Hepatic stellate cell (primary cell): ENCODE data around the gene FN1.
"Not testable (repeated sequence)": the region's sequence is repeated elsewhere in the genome, so short reads cannot be mapped to it uniquely, and the experiment has no call there.

ENCODE experiments used
- DNase-seq: peaks from one replicate; pipeline ENCODE4 v3.0.0; 2011; ENCODE audit warnings: low spot score

FN1 gene

DNA sequence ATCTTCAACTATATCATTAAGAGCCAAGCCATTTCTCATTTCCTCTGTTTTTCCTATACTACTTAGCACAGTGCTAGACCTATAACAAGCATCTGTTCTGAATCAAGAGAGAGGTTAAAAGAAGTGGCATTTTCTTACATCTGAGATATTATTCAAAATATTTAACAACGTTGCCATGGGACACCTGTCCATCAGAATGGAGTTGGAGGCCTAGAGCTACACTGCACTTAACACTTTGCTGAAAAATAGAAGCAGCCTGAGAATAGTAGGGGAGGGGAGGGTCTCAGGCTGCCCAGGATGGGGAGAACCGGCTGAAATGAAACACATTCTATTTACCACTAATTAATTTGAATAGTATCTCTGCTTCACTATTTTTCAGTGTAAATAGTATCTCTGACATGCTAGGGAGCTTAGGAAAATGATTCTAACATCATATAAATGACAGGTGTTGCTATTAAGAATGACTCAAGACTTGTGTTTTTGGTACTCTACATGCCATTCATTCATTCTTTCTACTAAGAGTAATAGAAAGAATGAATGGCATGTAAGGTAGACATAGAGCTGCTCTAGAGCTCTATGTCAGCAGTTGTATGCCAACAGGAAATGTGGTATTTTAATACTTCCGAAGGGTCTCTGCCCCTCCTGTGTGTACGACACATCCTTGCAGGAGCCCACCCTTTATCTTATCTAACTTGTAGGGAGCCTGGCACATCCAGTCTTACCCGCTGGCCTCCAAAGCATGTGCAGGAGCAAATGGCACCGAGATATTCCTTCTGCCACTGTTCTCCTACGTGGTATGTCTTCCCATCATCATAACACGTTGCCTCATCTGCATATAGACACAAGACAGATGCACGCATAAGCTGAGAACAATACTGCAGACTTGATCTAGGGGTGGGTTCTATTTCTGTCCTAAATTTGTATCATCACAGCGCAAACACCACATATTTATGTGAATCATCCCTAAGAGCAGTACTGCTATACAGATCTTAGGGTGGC, 71.4 kb downstream of the FN1 start:
- no peak for DNase-seq

- DNase-seq = no peak
These were observed 72.3 kb downstream of the FN1 start for GRCh38 chr2:215363461-215364156.

DNA sequence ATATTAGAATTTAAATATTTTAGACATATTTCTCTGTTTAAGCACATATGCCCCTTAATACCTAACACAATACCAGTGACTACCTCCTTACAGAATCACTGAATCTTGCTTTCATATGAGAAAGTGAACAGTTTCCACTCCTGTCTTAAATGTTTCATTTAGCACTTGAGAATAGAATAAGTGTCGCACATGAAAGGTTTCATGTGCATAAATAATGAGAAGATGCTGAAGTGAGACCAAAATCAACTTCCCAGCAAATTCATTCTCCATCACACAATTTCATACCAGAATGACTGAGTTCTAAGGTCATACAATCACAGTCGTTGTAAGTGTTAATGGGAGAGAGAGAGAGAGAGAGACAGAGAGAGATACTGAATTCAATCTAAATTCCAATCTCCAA, 72.8 kb downstream of the FN1 start:
- DNase-seq = no peak

- no peak for DNase-seq
These were observed 73.3 kb downstream of the FN1 start for GRCh38 chr2:215362562-215362904.

DNA sequence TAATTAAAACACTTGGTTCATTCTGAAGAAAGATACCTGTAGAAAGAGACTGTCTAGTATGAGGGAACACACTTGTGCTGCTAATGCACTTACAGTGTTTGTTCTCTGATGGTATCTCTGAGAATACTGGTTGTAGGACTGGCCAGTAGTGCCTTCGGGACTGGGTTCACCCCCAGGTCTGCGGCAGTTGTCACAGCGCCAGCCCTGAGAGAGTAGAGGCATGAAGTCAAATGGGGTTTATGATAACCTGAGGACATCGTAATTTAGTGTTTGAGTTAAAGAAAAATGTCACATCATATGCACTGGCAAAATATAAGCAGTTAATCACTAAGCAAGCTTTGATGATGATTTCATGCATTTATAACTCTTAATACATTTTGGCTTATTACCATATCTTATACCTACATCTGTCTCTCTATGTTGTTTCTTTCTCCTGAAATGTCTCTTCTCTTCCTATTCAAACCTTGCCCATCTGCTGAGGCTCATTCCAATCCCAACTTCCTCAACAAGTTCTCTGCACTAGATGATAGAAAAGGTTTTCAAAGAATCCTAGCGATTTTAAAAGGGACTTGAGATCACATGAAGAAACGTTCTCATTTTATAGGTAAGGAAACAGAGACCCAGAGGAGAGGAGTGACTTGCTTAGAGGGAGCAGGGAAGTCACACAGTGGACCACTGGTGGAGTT, 73.8 kb downstream of the FN1 start:
- DNase-seq = no peak

GRCh38 chr2:215361211-215361875, 74.5 kb downstream of the FN1 start:
- DNase-seq = no peak

- no peak for DNase-seq
These were observed 75.3 kb downstream of the FN1 start for GRCh38 chr2:215360596-215360995.

GRCh38 chr2:215360059-215360458, 75.8 kb downstream of the FN1 start:
- not testable (repeated sequence) for DNase-seq

GRCh38 chr2:215359576-215359922, 76.3 kb downstream of the FN1 start:
- no peak for DNase-seq

DNA sequence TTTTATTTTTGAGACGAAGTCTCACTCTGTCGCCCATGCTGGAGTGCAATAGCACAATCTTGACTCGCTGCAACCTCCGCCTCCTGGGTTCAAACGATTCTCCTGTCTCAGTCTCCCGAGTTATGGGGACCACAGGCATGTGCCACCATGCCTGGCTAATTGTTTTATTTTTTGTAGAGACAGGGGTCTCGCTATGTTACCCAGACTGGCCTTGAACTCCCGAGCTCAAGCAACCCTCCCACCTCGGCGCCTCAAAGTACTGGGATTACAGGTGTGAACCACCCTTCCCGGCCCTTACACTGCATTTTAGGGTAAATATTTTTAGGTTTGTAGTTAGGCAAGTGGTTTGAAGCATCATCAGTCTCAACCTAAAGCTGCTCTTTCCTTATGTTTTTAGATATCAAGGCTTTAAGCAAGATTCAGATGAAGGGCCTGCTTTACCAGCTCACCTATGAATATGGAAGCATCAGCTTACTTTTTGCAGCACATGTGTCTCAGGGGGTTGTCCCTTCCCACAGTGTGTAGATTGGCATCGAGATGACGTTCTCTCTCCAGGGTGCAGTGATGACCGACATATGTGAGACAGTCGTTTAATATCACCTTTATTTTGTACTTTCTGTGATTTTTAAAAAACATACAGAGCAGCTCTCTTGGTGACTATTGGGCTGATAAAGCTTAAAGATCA, 76.8 kb downstream of the FN1 start:
- no peak for DNase-seq

DNA sequence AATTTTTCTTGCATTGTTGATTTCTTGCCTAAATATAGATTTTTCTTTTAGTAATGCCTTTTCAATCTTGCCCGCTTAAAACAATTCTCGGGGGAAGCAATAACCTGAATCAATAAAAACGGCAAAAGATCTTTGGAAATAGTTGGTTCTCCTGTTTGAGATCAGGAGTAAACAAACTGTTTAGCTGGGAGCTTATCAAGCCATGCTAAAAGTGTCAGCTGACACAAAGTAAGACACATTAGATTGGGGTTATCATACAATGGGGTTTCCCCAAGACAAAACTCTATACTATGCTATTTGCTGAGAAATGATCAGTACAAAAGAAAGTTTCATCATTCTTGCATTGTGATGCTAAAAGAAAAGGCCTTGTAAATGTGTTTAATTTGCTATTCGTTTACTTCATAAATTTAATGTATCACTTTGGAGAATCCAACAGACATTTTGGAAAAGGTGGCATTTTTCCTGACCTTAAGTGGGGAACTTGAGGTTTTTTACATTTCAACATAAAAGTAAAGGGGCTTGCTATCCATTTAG, 77.5 kb downstream of the FN1 start:
- no peak for DNase-seq

- DNase-seq = no peak
These were observed 78.2 kb downstream of the FN1 start for GRCh38 chr2:215357660-215358059.

- DNase-seq = no peak
These were observed 78.9 kb downstream of the FN1 start for GRCh38 chr2:215356948-215357461.

- no peak for DNase-seq
These were observed 79.4 kb downstream of the FN1 start for GRCh38 chr2:215356334-215356947.

GRCh38 chr2:215355801-215356200, 80.1 kb downstream of the FN1 start:
- DNase-seq = no peak

DNA sequence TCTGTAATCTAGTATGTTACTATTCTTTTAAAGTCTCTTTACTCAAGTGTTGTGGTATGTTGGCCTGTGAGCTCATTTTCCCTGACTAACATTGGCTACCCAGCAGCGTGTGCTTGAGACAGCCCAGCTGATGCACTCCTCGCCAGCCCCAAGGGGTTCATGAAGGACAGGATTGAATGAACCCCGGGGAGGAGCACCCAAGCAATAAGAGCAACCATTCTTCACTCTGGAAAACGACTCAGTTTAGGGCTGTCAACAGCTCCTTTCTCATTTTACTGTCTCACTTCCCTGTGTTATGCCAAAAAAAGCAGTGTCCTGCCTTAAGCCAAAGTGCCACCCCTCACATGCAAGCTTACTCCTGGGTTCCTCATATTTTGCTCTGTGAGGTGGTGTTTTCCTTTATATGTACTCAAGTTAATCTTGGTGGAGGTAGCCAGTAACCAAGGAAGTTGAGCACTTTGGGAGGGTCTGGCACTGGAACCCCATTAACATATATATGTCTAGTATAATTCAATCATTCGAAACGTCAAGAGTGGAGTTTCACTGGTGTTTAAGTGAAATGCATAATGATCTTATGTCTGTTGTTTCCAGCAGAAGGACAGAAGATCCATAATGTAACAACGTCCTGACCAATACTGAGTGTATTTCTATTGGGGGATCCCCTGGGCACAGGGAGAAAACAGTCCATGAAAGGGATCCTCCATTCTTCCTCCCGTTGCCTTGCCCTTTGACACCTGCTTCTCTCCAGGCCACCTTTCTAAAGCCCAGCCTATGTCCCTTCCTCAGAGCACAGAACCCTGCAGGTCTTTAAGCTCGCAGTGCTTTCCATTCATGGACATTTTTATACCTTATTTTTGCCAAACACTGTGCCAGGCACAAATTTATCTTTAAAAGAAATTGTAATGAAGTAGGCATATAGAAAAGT, 80.8 kb downstream of the FN1 start:
- DNase-seq = no peak

- no peak for DNase-seq
These were observed 83.3 kb downstream of the FN1 start for GRCh38 chr2:215352602-215353001.

DNA sequence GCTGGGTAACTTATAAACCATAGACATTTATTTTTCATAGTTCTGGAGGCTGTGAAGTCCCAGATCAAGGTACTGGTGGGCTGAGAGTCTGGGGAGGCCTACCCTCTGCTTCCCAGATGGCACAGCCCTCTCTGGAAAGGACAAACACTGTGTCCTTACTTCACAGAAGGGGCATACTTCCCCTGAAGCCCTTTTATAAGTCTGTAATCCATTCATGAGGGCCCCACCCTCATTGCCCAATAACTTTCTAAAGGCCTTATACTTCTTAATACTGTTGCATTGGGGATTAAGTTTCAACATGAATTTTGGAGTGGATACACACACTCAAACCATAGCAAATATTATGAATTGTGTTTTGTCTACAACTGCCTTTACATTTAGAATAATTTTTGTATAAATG, 88.0 kb downstream of the FN1 start:
- no peak for DNase-seq

GRCh38 chr2:215338883-215339679, 96.8 kb downstream of the FN1 start:
- DNase-seq = no peak
